Sciatic nerve (tissue), 2 donors: ENCODE results near the gene DDX24. TPM values are rescaled to one million over a fixed set of nuclear protein-coding genes. Genes with fewer than 3 reads are reported as not detected.

Experiments used
- ATAC-seq: fragments of 200-7000 bp; cut with Tn5 transposase; one replicate; pipeline ENCODE4 v1.9.1; 2020; ENCODE audit warnings: mild to moderate bottlenecking, moderate library complexity
- DNase-seq: peaks from one replicate; pipeline ENCODE4 v3.0.0-alpha.2; 2020; ENCODE audit warnings: low spot score
- intact Hi-C: fragments of 100-400 bp; cut with DNase I; formaldehyde crosslinking; loops from one replicate; pipeline ENCODE4 v1.14.2; 2022
- total RNA-seq: library from RNA; stranded (reverse); fragmentation: NEBNext Ultra II Directional; extraction: Animal tissue kit (Norgen Biotek cat#: 25700); gene quantifications from one replicate; pipeline ENCODE4 v1.2.1, GENCODE V29; 2021
- donor health status: DM: no; HTN: no; CAD: no.
- donor health status: DM: no; HTN: no; CAD: no.

The DDX24 gene
- total RNA-seq, 1 donor from 2014 or later, result 181 TPM

DNA sequence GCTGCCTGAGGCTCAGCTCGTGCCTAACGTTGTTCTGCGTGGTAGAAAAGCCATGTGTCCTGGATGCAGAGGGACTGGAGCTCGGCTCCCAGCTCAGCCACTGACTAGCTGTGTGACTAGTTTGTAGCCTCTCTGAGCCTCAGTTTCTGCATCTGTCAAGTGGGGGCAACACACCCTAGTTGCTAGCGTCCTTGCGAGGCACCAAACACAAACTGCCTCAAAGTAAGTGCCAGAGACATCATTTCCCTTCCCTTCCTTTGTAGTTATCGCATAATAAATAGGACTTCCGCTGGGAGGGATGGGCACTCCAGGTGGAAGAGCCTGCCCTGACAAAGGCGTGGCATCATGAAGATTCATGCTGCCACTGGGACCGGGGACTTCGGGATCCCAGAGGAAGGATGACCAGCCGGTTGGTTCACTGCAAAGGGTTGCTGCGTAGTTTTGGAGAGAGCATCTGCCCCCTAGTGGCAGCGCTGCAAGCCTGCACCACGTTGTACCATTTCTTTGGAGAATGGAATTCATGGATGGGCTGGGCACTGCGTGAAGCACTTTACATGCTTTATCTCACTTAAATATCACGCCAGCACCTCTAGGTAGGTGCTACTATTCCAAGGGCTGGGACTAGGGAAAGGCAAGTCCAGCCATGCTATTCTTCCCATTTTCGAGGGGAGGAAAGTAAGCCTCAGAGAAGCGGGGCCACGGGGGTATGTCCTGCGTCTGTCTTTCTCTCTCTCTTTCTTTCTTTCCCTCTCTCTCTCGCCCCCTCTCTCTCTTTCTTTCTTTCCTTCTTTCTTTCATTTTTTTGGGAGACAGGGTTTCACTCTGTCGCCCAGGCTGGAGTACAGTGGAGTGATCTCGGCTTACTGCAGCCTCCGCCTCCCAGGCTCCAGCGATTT lies 79.3 kb downstream of the DDX24 start:
- peak; percentile 67 for DNase-seq
- ATAC-seq, result peak; percentile 86
- intact Hi-C loops, result loop anchor here (5.0 kb wide), 1 partner anchor 59 kb away; no protein-coding TSS in a partner anchor

DNA sequence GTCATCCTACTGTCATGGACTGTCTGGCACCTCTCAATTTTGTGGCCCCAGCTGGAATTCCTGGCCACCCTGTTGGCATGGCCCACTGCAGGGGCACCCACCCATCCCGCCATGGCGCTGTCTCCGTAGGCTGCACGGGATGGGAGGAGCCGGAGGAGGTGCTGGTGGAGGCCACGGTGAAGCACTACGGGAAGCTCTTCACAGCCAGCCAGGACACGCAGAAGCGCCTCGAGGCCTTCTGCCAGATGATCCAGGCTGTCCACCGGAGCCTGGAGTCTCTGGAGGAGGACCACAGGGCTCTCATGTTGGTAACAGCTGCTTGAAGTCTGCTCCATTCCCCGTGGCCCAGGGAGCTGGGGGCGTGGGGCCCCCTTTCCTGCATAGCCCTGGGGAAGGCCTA lies 80.0 kb downstream of the DDX24 start:
- DNase-seq, result no peak
- peak; percentile 8 for ATAC-seq
- intact Hi-C loops, result loop anchor here (5.0 kb wide), 1 partner anchor 59 kb away; no protein-coding TSS in a partner anchor

DNA sequence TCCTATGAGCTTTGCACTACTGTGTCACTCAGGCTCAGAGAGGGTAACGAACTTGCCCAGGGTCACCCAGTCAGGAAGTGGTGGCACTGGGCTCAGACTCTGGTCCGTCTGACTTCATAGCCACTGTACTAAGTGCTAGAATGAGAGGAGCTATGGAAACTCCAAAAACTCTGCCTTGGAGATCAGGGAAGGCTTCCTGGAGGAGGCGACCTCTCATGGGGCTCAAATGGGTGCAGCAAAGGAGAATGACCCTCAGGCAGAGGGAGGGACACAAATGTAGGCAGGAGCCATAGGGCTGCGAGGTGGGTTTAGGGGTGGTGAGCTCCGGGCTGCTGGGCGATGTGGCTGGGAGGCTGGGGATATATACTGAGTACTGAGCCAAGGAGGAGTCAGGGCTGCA lies 80.7 kb downstream of the DDX24 start:
- intact Hi-C loops, result loop anchor here (5.0 kb wide), 1 partner anchor 58 kb away; no protein-coding TSS in a partner anchor
- DNase-seq (no peak), ATAC-seq (no peak)

DNA sequence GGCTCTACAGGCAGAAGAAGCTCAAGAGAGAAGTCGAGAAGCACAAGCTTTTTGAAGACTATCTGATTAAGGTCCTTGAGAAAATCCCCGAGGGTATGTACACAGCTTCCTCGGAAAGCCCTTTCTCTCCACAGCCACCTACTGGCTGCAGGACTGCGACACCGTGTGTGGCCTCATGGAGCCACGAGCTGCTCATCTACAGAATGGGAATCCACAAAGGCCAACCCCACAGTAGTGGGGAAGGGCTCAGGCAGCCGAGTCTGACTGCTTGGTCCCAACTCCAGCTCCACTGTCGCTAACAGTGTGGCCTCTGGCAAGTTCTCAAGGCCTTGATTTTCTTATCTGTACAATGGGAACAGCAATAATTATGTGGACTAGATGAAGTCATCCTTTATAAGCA lies 81.4 kb downstream of the DDX24 start:
- DNase-seq, result no peak
- intact Hi-C loops, result no loop called here
- no peak for ATAC-seq

DNA sequence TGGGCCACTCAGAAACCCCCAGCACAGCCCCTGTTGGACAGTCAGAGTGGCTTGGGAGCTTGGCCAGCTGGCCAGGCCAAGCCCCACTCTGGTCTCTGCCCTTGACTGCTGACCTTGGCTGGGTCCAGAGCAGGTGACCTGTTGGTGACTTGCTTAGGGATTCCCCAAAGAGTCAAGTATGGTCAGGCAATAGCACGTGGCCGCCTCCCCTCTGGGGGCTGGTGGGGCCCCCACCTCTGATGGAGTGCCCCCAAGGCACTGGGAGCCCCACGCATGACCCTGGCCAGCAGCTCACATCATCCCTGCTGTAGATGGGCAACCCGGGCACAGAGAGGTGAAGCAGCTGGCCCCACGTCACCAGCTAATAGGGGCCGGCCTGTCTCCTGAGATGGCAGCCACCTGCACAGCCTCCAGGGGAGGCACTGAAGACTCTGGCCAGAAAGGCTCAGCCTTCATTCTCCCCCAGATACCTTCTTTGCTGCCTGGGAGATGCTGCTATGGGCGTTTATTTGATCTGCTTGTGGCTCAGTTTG lies 82.1 kb downstream of the DDX24 start:
- DNase-seq (no peak), ATAC-seq (no peak)
- intact Hi-C loops, result no loop called here

Other genes starting within 250 kb of the DDX24 start
- gene FAM181A, start 153.9 kb downstream of the DDX24 start, total RNA-seq, result not detected
- gene ASB2, start 104.6 kb downstream of the DDX24 start, total RNA-seq, result 1.4 TPM
- not detected for gene CCDC197, start 83.9 kb downstream of the DDX24 start, total RNA-seq
- 0.80 TPM for gene OTUB2, start 54.9 kb downstream of the DDX24 start, total RNA-seq
- 20.5 TPM for gene IFI27L1, start 108 bp upstream of the DDX24 start, total RNA-seq
- 219 TPM for gene IFI27, start 29.5 kb upstream of the DDX24 start, total RNA-seq
- 85.4 TPM for gene IFI27L2, start 48.4 kb upstream of the DDX24 start, total RNA-seq
- 1.0 TPM for gene PPP4R4, start 93.1 kb upstream of the DDX24 start, total RNA-seq
- gene SERPINA10, start 212.1 kb upstream of the DDX24 start, total RNA-seq, result not detected
- not detected for gene SERPINA6, start 242.1 kb upstream of the DDX24 start, total RNA-seq